Measurements from ENCODE around the gene GATAD2A.
"Not testable (repeated sequence)": the region's sequence is repeated elsewhere in the genome, so short reads cannot be mapped to it uniquely, and the experiment has no call there.

The GATAD2A gene

GRCh38 chr19:19447536-19448237 is 42.2 kb downstream of the GATAD2A start:
- DNase-seq, result peak; percentile 35

- DNase-seq, result no peak
Measured at GRCh38 chr19:19448238-19448544, 42.7 kb downstream of the GATAD2A start.

- DNase-seq, result no peak
Measured at GRCh38 chr19:19451429-19452242, 46.2 kb downstream of the GATAD2A start.

- no peak for DNase-seq
Measured at GRCh38 chr19:19452243-19453124, 47.0 kb downstream of the GATAD2A start.

GRCh38 chr19:19453125-19453454 is 47.6 kb downstream of the GATAD2A start:
- DNase-seq, result no peak

GRCh38 chr19:19455166-19455919 is 49.9 kb downstream of the GATAD2A start:
- DNase-seq, result not testable (repeated sequence)

- DNase-seq, result no peak
Measured at GRCh38 chr19:19457671-19458070, 52.2 kb downstream of the GATAD2A start.

GRCh38 chr19:19458110-19458816 is 52.8 kb downstream of the GATAD2A start:
- DNase-seq, result no peak

- DNase-seq, result no peak
Measured at GRCh38 chr19:19459073-19459472, 53.6 kb downstream of the GATAD2A start.

- DNase-seq, result peak; percentile 56
Measured at GRCh38 chr19:19459707-19460251, 54.3 kb downstream of the GATAD2A start.

GRCh38 chr19:19460258-19460731 is 54.8 kb downstream of the GATAD2A start:
- DNase-seq, result peak; percentile 20

- DNase-seq, result peak; percentile 50
Measured at GRCh38 chr19:19460761-19461265, 55.3 kb downstream of the GATAD2A start.

GRCh38 chr19:19461306-19461670 is 55.8 kb downstream of the GATAD2A start:
- DNase-seq, result no peak

GRCh38 chr19:19461671-19462622 is 56.5 kb downstream of the GATAD2A start:
- DNase-seq, result no peak

- DNase-seq, result no peak
Measured at GRCh38 chr19:19463348-19464117, 58.1 kb downstream of the GATAD2A start.

GRCh38 chr19:19464339-19465098 is 59.0 kb downstream of the GATAD2A start:
- DNase-seq, result no peak

GRCh38 chr19:19465436-19466070 is 60.1 kb downstream of the GATAD2A start:
- no peak for DNase-seq

GRCh38 chr19:19466201-19466600 is 60.7 kb downstream of the GATAD2A start:
- DNase-seq, result no peak
